Body of pancreas (tissue), 4 donors: ENCODE data around the gene GNB1. TPM values are rescaled to one million over a fixed set of nuclear protein-coding genes. Genes with fewer than 3 reads are reported as not detected.
"Not testable (repeated sequence)": the region's sequence is repeated elsewhere in the genome, so short reads cannot be mapped to it uniquely, and the experiment has no call there.

ENCODE experiments used
- ATAC-seq: fragments of 150-250 bp; one replicate; pipeline ENCODE4 v1.9.1; 2016
- DNase-seq, 4 donors: peaks; one replicate each; pipeline ENCODE4 v3.0.0-alpha.2; 2019
- H3K27ac ChIP-seq, 4 donors: fragments of 200-600 bp; sonication (generic); 1 replicate in 3 of 4; 2 replicates in 1 of 4; pipeline versions ENCODE4 v1.5.1 to v1.6.1; 2016 to 2019; ENCODE audit warnings: mild to moderate bottlenecking in 1 of 4, mixed read lengths in 1 of 4, moderate library complexity in 1 of 4
- H3K27me3 ChIP-seq, 2 donors: fragments of 200-600 bp; sonication (generic); one replicate each; pipeline ENCODE4 v1.6.0; 2016; ENCODE audit warnings: mild to moderate bottlenecking in 1 of 2
- H3K36me3 ChIP-seq, 2 donors: fragments of 200-600 bp; sonication (generic); replicated peaks in 1 of 2; 2 replicates each; pipeline ENCODE4 v1.5.1; 2016; ENCODE audit warnings: low read depth in 2 of 2; ENCODE audit not compliant: insufficient read depth in 1 of 2
- H3K4me1 ChIP-seq: fragments of 200-600 bp; sonication (generic); one replicate; pipeline ENCODE4 v1.6.0; 2016
- H3K4me3 ChIP-seq, 2 donors: fragments of 200-600 bp; sonication (generic); 1 replicate in 1 of 2; 2 replicates in 1 of 2; pipeline ENCODE4 v1.5.1; 2016 to 2019
- H3K9me3 ChIP-seq, 3 donors: fragments of 200-600 bp; sonication (generic); 1 replicate in 2 of 3; 2 replicates in 1 of 3; pipeline ENCODE4 v1.5.1; 2016
- CTCF ChIP-seq, 7 experiments: fragments of 450-650 bp in 4 of 7; fragments of 200-600 bp in 3 of 7; sonication (generic) in 3 of 7; IDR thresholded peaks; one replicate each; pipeline ENCODE4 v1.5.1; 2016 to 2019; ENCODE audit warnings: antibody characterized with exemption in 7 of 7
- POLR2A ChIP-seq, 3 donors: fragments of 450-650 bp; IDR thresholded peaks; one replicate each; pipeline ENCODE4 v1.6.1; 2016; ENCODE audit warnings: antibody characterized with exemption in 3 of 3, mild to moderate bottlenecking in 2 of 3
- WGBS, 2 donors: methylation state at CpG; one replicate each; pipeline ENCODE4 v1.1.5; 2017; 5-methylcytosine and 5-hydroxymethylcytosine counted together
- intact Hi-C: fragments of 100-400 bp; cut with DNase I; formaldehyde crosslinking; loops from one replicate; pipeline ENCODE4 v1.15.1; 2023
- total RNA-seq, 2 donors: library from RNA; depleted of rRNA; stranded (reverse); fragments of >200 nt; gene quantifications; one replicate each; pipeline ENCODE4 v1.1.0, GENCODE V29; 2016

GNB1 gene
- total RNA-seq, 2 donors from 2014 or later = 71.3 to 79.1 TPM

DNA sequence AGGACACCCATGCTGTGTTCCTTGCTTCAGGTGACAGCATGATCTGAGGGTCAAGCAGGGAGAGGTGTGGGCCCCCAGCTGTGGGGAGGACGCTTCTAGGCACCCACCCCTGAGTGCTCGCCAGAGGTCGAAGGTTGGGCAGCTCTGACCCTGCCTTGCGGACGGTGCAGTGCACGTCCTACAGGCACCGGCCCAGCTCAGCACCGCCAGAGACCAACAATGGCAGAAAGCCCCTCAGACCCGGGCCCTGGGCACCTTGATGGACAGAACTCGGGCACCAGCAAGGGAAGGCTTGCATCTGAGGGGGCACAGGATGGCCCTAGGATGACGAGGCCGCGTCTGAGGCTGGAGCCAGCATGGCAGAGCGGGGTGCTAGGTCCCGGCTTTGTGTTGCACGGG lies 137.3 kb downstream of the GNB1 start:
- DNase-seq (no peak), ATAC-seq (no peak)
- intact Hi-C loops = no loop called here
- Histone ChIP-seq H3K4me1 (peaks cover 13% of the 10 kb centered on the region), H3K27ac (no peak overlapping the region), H3K27me3 (no peaks in the 10 kb centered on the region), H3K4me3 (no peak overlapping the region), H3K36me3 (peaks cover 0 to 20% of the 10 kb centered on the region in 2 donors), H3K9me3 (no peaks in the 10 kb centered on the region)
- TF ChIP-seq CTCF (IDR thresholded peaks at IDR 0.05) = no peak
- TF ChIP-seq POLR2A (IDR thresholded peaks at IDR 0.05) = no peak
- 90% methylated on average over 2 to 16 of the region's 16 CpGs for WGBS, 2 donors

- DNase-seq (no peak), ATAC-seq (no peak)
- intact Hi-C loops = no loop called here
- Histone ChIP-seq H3K36me3 (peaks cover 0 to 20% of the 10 kb centered on the region in 2 donors), H3K4me1 (peaks cover 6% of the 10 kb centered on the region), H3K4me3 (no peak overlapping the region), H3K27me3 (no peaks in the 10 kb centered on the region), H3K9me3 (no peaks in the 10 kb centered on the region), H3K27ac (no peak overlapping the region)
- 83 to 93% methylated on average over 9 to 27 of the region's 37 CpGs for WGBS, 2 donors
- no peak for TF ChIP-seq CTCF (IDR thresholded peaks at IDR 0.05)
- TF ChIP-seq POLR2A (IDR thresholded peaks at IDR 0.05) = no peak
Observed at GRCh38 chr1:1752636-1753606, 138.0 kb downstream of the GNB1 start.

DNA sequence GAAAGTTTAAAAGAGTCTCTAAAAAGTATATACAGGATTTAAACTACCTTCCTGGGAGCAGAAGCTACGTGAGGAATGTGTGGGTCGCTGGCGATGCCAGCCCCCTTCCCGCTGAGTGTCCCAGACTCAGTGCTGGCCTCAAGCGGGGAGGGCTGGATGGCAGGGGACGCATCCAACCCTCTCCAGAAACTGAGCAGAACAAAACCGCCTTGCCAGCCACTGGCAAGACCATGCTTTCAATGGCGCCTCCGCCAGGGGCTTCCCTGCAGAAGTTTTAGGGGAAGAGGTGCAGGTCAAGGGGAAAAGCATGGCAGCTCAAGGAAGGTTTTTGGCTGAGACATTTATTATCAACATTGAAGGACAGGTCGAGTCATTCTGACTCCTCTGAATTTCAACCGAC lies 138.7 kb downstream of the GNB1 start:
- WGBS, 2 donors = 88 to 89% methylated on average over 11 of the region's 11 CpGs
- no peaks in the 10 kb centered on the region for H3K27me3 ChIP-seq
- no peaks in the 10 kb centered on the region for H3K4me1 ChIP-seq
- H3K36me3 ChIP-seq = peaks cover 0 to 20% of the 10 kb centered on the region in 2 donors
- H3K4me3 ChIP-seq = no peak overlapping the region
- ATAC-seq = no peak
- intact Hi-C loops = no loop called here
- DNase-seq = no peak
- no peak overlapping the region for H3K27ac ChIP-seq
- TF ChIP-seq CTCF (IDR thresholded peaks at IDR 0.05) = no peak
- no peaks in the 10 kb centered on the region for H3K9me3 ChIP-seq

GRCh38 chr1:1749941-1750340 lies 140.9 kb downstream of the GNB1 start:
- H3K4me1 ChIP-seq, DNase-seq, H3K9me3 ChIP-seq, H3K4me3 ChIP-seq, H3K27me3 ChIP-seq, intact Hi-C loops, ATAC-seq, H3K27ac ChIP-seq: not testable (repeated sequence)
- WGBS, 2 donors = 84 to 90% methylated on average over 2 to 8 of the region's 9 CpGs
- peaks cover 0 to 11% of the 10 kb centered on the region in 2 donors for H3K36me3 ChIP-seq

GRCh38 chr1:1748686-1749321 lies 142.1 kb downstream of the GNB1 start:
- ATAC-seq (no peak), DNase-seq (no peak)
- WGBS, 2 donors = 79 to 86% methylated on average over 13 to 16 of the region's 18 CpGs
- H3K9me3 ChIP-seq = no peaks in the 10 kb centered on the region
- H3K36me3 ChIP-seq = peaks cover 0 to 8% of the 10 kb centered on the region in 2 donors
- intact Hi-C loops = no loop called here
- no peak overlapping the region for H3K4me3 ChIP-seq
- no peak for TF ChIP-seq POLR2A (IDR thresholded peaks at IDR 0.05)
- TF ChIP-seq CTCF (IDR thresholded peaks at IDR 0.05) = no peak
- H3K4me1 ChIP-seq = no peaks in the 10 kb centered on the region
- no peaks in the 10 kb centered on the region for H3K27me3 ChIP-seq
- H3K27ac ChIP-seq = no peak overlapping the region
